GM18867 (cell line): Measurements from ENCODE around the gene C9orf40.

Source experiments
- ATAC-seq: cut with Tn5 transposase; IDR thresholded peaks from one replicate; pipeline ENCODE4 v1.9.1; 2021; ENCODE audit warnings: mild to moderate bottlenecking, moderate library complexity; ENCODE audit not compliant: unreplicated experiment

C9orf40 gene

GRCh38 chr9:74942801-74943200 lies 9.9 kb downstream of the C9orf40 start:
- no peak for ATAC-seq

GRCh38 chr9:74940600-74940999 lies 12.1 kb downstream of the C9orf40 start:
- no peak for ATAC-seq

DNA sequence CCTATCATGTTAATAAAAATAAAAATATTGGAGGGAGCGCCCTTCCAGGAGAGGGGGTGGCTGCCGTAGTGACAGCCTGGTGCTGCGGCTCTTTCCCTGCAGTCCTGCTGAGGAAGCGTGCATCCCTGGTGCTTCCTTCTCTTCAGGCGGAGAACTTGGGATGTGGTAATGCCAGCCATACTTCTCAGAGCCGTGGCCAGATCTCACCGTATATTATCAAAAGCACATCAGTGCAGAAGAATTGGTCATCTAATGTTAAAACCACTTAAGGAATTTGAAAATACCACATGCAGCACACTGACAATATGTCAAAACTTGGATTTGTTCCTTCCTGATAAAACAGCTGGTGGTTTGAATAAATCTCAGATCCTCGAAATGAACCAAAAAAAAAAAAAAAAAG lies 17.7 kb downstream of the C9orf40 start:
- ATAC-seq: no peak

GRCh38 chr9:74921737-74922136 lies 31.0 kb downstream of the C9orf40 start:
- ATAC-seq: no peak

- ATAC-seq: no peak
Measured at GRCh38 chr9:74920944-74921626, 31.6 kb downstream of the C9orf40 start.

DNA sequence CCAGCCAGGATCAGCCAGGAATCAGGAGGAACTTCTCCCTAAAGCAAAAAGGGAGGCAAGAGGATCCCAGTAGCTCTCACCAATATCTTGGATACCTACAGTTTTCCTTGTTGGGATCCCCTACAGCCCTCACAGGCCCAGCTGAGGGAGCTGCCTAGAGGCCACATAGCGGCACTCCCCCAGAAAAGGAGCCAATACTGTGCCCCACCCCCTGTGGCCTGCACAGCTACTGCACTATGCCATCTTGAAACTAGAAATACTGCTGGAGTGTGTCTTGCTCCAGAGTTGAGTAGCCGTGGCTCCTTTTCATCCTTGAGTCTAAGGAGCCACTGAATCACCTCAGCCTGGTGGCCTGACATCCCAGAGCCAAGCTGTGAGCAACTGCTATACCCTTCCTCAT lies 42.7 kb downstream of the C9orf40 start:
- ATAC-seq: no peak

DNA sequence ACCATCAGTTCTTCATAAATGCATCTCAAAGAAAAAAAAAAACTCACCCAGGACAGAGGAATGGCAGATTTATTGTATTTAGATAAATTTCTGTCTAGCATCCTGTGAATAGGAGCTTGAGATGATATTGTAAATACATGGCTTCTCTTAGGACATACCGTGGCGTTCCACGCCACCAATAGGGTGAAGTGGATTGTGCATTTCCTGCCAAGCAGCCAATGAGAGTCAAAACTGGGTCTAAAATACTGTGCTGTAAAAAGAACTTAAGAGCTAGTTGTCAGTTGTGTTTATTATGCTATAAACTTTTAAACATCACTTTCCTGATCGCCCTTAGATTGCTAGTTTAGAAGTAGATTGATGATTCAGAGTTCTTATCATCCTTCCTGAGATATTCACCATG lies 44.0 kb downstream of the C9orf40 start:
- no peak for ATAC-seq

GRCh38 chr9:74907085-74907484 lies 45.6 kb downstream of the C9orf40 start:
- no peak for ATAC-seq

DNA sequence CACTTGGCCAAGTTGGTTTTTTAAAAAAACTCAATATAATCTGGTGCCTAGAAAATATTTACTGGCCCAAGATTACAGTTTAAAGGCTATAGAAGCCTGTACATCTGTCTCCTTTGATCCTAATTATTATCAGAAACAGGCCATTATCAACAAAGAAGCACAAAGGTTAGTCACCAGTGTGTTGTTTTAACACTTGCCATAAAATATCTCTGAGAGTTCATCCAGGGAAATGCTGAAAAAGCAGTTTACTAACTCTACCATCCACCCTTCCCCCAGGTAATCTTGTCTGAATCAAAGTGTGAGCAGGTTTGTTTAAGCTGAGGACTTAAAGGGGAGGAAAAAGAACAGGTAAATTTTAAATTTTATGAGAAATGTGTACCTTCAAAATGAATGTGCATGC lies 51.7 kb downstream of the C9orf40 start:
- no peak for ATAC-seq
